ENCODE data around the gene TRMT6.

Gene TRMT6

GRCh38 chr20:5945963-5946362 is 4.4 kb downstream of the TRMT6 start:
- DNase-seq, result no peak

DNA sequence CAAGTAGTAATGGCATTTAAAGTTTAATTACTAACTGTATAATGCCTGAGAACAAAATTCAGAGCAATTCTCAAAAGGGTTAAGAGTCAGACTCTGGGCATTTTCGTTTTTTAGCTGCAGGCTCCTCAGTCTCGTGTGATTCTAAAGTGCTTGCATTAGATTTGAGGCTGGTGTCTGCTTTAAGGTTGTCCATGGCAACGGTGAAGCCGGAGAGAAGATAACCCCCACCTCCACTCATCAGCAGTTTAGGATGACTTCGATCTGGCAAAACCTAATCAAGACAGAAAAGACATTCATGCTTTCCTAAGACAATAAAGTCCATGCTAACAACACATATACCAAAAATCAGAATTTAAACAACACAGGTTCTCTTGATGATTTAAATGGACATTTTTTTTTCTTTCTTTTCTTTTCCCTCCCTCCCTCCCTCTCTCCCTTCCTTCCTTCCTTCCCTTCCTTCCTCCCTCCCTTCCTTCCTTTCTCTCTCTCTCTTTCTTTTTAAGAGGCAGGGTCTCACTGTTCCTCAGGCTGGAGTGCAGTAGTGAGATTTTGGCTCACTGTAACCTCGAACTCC is 11.8 kb downstream of the TRMT6 start:
- no peak for DNase-seq

- DNase-seq, result no peak
These were observed 14.1 kb downstream of the TRMT6 start for GRCh38 chr20:5936238-5936637.

GRCh38 chr20:5935384-5935783 is 14.9 kb downstream of the TRMT6 start:
- no peak for DNase-seq

DNA sequence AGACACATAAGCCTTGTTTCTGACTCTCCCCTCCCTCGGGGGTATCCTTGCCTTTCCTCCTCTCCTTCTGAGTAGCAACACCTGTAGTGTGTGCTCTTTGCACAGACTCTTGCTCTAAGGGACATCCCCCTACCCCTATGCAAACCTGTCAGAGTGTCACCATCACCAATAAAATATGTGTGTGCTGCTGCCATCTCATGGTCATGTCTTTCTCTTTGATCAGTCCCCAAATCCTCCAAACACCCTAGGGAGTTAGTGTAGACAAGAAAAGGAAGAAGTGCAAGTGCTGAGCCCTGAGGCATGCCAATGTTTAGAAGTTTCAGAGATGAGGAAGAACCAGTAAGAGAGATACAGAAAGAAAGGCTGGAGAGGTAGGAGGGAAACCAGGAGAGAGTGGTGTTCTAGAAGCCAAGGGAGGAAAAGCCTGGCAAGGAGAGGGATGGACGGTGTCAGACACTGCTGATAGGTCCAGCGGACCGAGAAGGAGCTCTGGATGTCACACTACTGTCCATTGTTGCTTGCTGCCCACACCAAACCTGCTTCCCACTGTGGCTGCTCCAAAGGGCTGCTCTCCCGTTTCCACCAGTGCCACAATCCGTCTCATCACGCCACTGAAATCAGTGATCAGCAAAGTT is 16.4 kb downstream of the TRMT6 start:
- DNase-seq, result no peak

- no peak for DNase-seq
These were observed 17.5 kb downstream of the TRMT6 start for GRCh38 chr20:5932796-5933195.

- no peak for DNase-seq
These were observed 18.9 kb downstream of the TRMT6 start for GRCh38 chr20:5931411-5931810.

GRCh38 chr20:5928836-5929715 is 21.3 kb downstream of the TRMT6 start:
- no peak for DNase-seq

GRCh38 chr20:5927749-5928462 is 22.4 kb downstream of the TRMT6 start:
- DNase-seq, result no peak

GRCh38 chr20:5925551-5925950 is 24.8 kb downstream of the TRMT6 start:
- no peak for DNase-seq

DNA sequence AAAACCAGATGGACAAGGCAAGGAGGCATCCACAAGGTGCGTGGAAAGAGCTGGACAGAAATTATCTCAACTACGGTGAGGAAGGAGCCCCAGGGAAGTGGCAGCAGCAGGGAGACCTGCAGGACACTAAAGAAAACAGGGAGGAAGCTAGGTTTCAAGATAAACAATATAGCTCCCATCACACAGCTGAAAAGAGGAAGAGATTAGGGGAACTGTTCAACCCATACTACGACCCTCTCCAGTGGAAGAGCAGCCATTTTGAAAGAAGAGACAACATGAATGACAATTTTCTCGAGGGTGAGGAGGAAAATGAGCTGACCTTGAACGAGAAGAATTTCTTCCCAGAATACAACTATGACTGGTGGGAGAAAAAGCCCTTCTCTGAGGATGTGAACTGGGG is 26.8 kb downstream of the TRMT6 start:
- no peak for DNase-seq

GRCh38 chr20:5920581-5920980 is 29.8 kb downstream of the TRMT6 start:
- no peak for DNase-seq

GRCh38 chr20:5919626-5920544 is 30.4 kb downstream of the TRMT6 start:
- no peak for DNase-seq

DNA sequence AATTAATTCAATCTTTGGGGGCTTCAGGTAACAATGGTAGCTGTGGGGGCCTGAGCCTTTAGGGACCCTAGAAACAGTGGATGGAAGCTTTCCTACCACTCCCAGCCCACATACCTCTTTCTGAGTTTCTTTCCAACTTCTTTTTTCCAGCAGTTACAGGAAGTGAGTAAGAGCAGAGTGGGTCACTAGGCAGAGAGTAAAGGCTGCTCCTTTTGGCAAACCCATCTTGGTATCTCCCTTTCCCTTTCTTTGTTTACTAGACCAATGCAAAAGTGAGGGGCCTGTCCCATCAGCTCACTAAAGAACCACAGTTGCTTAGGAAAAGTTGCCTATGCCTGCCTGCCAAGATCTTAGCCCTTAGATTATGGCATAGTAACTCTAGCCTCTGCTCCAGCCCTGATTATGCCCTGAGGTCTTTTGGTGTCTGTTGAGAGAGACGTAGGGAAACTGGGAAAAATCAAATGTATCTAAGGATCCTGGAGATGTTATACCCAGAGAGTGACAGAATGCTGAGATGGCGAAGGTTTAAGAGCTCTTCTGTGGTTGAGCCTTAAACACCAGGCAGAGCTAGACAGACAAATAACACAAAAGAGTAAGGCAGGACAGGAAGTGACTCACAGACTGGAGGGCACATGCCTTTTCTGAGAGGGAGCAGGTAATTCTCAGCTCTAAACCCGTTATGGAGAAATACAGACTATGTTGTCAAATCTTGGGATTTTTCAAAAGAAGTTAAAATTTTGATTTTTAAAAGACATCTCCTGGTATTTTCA is 31.3 kb downstream of the TRMT6 start:
- no peak for DNase-seq

DNA sequence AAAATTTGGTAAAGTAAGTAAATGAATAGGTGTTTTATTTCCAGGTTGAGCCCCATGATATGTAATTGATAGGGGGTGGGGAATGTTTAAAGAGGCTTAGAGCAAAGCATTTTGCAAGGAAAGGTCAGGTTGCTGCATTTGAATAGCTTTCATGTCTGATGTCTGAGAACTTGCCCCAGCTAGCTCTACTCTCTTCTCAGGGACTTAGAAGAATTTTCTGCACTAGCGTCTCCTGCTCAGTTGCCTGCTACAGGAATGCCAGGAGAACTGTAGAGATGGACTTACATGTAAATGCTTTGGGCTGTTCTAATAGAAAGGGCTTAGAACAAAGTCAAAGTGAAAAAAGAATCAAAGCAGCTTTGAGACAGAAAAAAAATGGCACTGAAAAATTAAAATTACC is 35.5 kb downstream of the TRMT6 start:
- DNase-seq, result no peak

GRCh38 chr20:5913166-5913565 is 37.2 kb downstream of the TRMT6 start:
- no peak for DNase-seq

DNA sequence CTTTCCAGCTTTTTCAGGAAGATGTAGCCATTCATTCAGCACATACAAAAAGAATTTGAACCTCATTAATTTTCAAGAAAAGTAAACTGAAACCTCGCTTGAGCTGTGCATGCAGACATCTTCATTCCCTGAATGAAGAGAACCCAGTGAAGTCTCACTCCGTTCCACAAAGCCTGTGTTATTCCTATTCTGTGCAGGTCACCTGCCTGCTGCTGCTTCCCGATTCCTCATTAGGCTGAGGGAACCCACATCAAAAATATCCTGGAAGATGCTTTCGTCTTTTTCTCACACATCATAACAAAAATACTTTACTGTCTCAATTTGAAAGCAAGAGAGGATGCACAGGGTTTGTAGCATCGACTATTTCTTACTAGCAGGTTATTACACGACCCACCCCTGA is 40.1 kb downstream of the TRMT6 start:
- no peak for DNase-seq

DNA sequence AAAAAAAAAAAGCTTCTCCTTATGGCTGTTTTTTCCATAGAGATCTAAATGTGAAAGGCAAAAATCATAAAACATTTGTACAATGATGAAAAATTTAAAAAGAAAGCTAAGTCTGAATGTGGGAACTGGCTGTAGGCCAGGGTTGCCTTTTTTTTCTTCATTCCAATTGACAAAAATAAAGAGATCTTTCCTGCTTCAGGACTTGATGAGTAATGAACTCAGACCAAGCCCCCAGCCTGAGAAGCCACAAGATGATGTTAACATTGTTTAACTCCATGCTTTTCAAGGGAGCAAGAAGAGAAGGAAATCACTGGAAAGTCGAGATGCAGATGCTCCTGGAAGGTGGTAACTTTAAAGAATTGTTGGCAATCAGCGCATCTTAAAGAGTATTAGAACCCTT is 41.4 kb downstream of the TRMT6 start:
- no peak for DNase-seq

- no peak for DNase-seq
These were observed 49.4 kb downstream of the TRMT6 start for GRCh38 chr20:5900908-5901307.

DNA sequence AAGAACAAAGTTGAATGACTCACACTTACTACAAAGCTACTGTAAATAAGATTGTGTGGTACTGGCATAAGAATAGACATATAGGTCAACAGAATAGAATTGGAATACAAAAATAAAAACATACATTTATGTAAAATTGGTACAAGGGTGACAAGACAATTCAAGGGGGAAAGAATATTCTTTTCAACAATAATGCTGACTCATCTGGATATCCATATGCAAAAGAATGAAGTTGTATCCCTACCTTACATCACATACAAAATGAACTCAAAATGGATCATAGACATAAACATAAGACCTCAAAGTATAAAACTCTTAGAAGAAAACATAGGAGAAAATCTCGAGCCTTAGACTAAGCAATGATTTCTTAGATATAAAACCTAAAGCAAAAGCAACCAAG is 50.9 kb downstream of the TRMT6 start:
- DNase-seq, result no peak

DNA sequence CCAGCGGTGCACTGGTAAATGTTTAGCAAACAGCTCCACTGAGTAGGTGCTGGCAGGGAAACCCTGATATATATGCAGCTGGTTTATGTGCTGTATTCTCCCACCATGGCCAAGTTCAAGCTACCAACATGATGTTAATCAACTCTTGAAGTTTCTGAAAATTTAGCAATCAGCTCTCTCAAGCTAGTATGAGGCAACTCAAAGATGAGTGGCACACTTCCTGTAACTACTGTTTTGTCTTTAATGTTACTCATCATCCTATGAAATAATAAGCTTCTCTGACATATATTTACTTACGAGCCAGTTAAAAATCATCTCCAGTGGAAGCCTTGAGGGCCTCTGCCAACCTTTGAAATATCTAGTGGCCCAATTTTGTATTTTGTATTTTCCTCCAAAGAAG is 54.7 kb downstream of the TRMT6 start:
- no peak for DNase-seq

DNA sequence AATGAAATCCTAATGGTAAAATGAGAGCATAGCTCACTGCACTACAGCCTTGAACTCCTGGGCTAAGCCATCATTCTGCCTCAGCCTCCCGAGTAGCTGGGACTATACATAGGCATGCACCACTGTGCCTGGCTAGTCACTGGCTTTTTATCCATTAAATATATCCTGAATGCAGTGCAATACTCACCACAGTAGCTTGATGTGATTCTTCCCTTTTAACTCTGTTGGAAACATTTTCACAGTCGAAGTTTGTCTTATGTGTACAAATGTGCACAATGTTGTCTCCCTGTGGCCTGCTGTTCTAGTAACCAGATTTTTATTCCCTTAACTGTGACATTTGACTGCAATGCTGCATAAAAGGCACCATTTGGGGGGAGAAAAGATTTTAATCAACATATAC is 56.7 kb downstream of the TRMT6 start:
- no peak for DNase-seq
